T-helper 9 cell (primary cell): ENCODE results near the gene DDX51.
"Not testable (repeated sequence)": the region's sequence is repeated elsewhere in the genome, so short reads cannot be mapped to it uniquely, and the experiment has no call there.

ENCODE experiments used
- DNase-seq: peaks from one replicate; pipeline ENCODE4 v3.0.0-alpha.2; 2020

DDX51 gene

GRCh38 chr12:132152953-132153352 lies 8.8 kb upstream of the DDX51 start:
- no peak for DNase-seq

- no peak for DNase-seq
Measured at GRCh38 chr12:132152411-132152821, 8.3 kb upstream of the DDX51 start.

- no peak for DNase-seq
Measured at GRCh38 chr12:132151766-132152410, 7.8 kb upstream of the DDX51 start.

- no peak for DNase-seq
Measured at GRCh38 chr12:132151145-132151765, 7.1 kb upstream of the DDX51 start.

GRCh38 chr12:132150780-132151144 lies 6.6 kb upstream of the DDX51 start:
- no peak for DNase-seq

- not testable (repeated sequence) for DNase-seq
Measured at GRCh38 chr12:132149526-132149925, 5.4 kb upstream of the DDX51 start.

GRCh38 chr12:132148368-132149045 lies 4.4 kb upstream of the DDX51 start:
- DNase-seq = no peak

- DNase-seq = no peak
Measured at GRCh38 chr12:132147423-132148367, 3.6 kb upstream of the DDX51 start.

GRCh38 chr12:132146772-132147422 lies 2.8 kb upstream of the DDX51 start:
- DNase-seq = no peak

- DNase-seq = no peak
Measured at GRCh38 chr12:132146098-132146497, 2.0 kb upstream of the DDX51 start.

- DNase-seq = no peak
Measured at GRCh38 chr12:132145334-132145733, 1.2 kb upstream of the DDX51 start.

- DNase-seq = no peak
Measured at GRCh38 chr12:132144810-132145168, 670 bp upstream of the DDX51 start.

- DNase-seq = no peak
Measured at GRCh38 chr12:132143336-132144071, 615 bp downstream of the DDX51 start.

GRCh38 chr12:132142679-132143335 lies 1.3 kb downstream of the DDX51 start:
- no peak for DNase-seq

- DNase-seq = no peak
Measured at GRCh38 chr12:132141976-132142678, 2.0 kb downstream of the DDX51 start.

GRCh38 chr12:132140918-132141841 lies 2.9 kb downstream of the DDX51 start:
- DNase-seq = no peak

- no peak for DNase-seq
Measured at GRCh38 chr12:132140501-132140900, 3.6 kb downstream of the DDX51 start.

- no peak for DNase-seq
Measured at GRCh38 chr12:132139912-132140311, 4.2 kb downstream of the DDX51 start.
